Activated naive CD4-positive, alpha-beta T cell treated with anti-CD3 and anti-CD28 coated beads, Interleukin-2, amount 50 U/mL, for 72 hours (primary cell): Measurements from ENCODE around the gene DEAF1. TPM values are rescaled to one million over a fixed set of nuclear protein-coding genes. Genes with fewer than 3 reads are reported as not detected.
"Not testable (repeated sequence)": the region's sequence is repeated elsewhere in the genome, so short reads cannot be mapped to it uniquely, and the experiment has no call there.

Experiments used
- ATAC-seq, 2 donors: fragments of 150-1000 bp; cut with Tn5 transposase; 2 replicates each; pipeline ENCODE4 v1.10.0; 2021; ENCODE audit warnings: mild to moderate bottlenecking in 2 of 2, moderate library complexity in 2 of 2
- DNase-seq, 2 donors: peaks; one replicate each; pipeline ENCODE4 v3.0.0; 2021 to 2022; ENCODE audit warnings: low spot score in 2 of 2
- H3K27ac Mint-ChIP-seq, 2 donors: one replicate each; pipeline ENCODE4 v1.8.0; 2022; ENCODE audit warnings: mild to moderate bottlenecking in 2 of 2, mixed read lengths in 2 of 2
- H3K36me3 Mint-ChIP-seq, 2 donors: one replicate each; pipeline ENCODE4 v1.8.0; 2022; ENCODE audit warnings: mixed read lengths in 2 of 2
- H3K9me3 Mint-ChIP-seq, 2 donors: one replicate each; pipeline ENCODE4 v1.8.0; 2022; ENCODE audit warnings: mixed read lengths in 2 of 2
- total RNA-seq, 2 donors: library from RNA; stranded (reverse); gene quantifications; one replicate each; pipeline ENCODE4 v1.2.3, GENCODE V29; 2022

The DEAF1 gene, protein sequence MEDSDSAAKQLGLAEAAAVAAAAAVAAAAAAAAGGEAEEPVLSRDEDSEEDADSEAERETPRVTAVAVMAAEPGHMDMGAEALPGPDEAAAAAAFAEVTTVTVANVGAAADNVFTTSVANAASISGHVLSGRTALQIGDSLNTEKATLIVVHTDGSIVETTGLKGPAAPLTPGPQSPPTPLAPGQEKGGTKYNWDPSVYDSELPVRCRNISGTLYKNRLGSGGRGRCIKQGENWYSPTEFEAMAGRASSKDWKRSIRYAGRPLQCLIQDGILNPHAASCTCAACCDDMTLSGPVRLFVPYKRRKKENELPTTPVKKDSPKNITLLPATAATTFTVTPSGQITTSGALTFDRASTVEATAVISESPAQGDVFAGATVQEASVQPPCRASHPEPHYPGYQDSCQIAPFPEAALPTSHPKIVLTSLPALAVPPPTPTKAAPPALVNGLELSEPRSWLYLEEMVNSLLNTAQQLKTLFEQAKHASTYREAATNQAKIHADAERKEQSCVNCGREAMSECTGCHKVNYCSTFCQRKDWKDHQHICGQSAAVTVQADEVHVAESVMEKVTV
- 10 to 100 TPM; 50.9 to 63.5 TPM for total RNA-seq

DNA sequence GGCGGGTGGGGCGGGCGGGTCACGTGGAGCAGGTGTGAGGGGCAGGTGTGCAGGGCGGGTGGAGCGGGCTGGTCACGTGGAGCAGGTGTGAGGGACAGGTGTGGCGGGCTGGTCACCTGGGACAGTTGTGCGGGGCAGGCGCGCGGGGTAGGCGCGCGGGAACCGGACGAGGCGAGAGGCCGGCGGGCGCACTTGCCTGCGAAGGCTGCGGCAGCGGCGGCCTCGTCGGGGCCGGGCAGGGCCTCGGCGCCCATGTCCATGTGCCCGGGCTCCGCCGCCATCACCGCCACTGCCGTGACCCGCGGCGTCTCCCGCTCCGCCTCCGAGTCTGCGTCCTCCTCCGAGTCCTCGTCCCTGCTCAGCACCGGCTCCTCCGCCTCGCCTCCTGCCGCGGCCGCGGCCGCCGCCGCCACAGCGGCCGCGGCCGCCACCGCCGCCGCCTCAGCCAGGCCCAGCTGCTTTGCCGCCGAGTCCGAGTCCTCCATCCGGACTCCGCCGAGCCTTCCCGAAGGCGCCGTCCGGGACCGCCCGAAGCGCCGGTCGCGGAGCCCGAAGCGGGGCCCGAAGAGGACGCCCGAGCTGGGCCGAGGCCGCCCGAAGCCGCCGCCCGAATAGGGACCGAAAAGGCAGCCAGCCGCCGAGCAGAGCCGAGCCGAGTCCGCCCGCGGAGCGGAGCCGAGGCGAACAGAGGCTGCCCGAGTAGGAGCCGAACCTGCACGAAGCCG lies at the start of gene DEAF1:
DEAF1 (minus strand) TSS at position 660 of the 725 bp plus-strand sequence; CDS start at position 485, 175 bp downstream.
- H3K36me3 Mint-ChIP-seq, result peaks cover 7 to 11% of the 10 kb centered on the region in 2 donors
- peak within 1 kb of the TSS; percentile 96 for H3K27ac Mint-ChIP-seq
- peak in 1 of 2 donors; percentile 84 for ATAC-seq
- DNase-seq, result peak; percentile 94 to 99
- no peaks in the 10 kb centered on the region for H3K9me3 Mint-ChIP-seq

DNA sequence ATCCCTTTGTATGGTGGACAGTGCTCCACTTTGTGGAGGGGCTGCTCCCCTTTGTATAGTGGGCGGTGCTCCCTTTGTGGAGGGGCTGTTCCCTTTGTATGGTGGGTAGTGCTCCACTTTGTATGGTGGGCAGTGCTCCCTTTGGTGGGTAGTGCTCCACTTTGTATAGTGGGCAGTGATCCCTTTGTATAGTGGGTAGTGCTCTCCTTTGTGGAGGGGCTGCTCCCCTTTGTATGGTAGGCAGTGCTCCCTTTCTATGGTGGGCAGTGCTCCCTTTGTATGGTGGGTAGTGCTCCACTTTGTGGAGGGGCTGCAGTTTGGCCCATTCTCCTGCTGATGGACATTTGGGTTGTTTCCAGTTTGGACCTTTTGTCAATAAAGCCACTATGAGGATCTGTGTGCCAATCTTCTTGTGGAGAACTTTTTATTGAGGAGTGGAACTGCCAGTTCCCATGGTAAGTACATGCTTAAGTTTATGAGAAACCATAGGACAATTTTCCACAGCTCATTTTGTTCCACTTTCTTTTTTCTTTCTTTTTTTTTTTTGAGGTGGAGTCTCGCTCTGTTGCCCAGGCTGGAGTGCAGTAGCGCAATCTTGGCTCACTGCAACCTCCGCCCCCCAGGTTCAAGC lies 47.7 kb upstream of the DEAF1 start:
- no peak for ATAC-seq
- H3K36me3 Mint-ChIP-seq, result no peaks in the 10 kb centered on the region
- no peak for DNase-seq
- no peaks in the 10 kb centered on the region for H3K9me3 Mint-ChIP-seq
- H3K27ac Mint-ChIP-seq, result no peak overlapping the region

DNA sequence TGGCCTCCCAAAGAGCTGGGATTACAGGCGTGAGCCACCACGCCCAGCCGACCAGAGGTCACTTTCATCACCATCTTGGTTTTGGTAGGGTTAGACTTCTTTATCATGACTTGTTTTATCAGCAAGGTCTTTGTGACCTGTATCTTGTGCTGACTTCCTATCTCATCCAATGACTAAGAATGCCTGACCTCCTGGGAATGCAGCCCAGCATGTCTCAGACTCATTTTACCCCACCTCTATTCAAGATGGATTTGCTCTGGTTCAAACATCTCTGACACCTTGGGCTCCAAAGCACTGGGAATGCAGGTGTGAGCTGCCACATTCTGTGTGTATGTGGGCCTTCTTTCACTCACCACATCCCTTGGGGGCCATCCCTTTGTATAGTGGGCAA lies 47.1 kb upstream of the DEAF1 start:
- no peaks in the 10 kb centered on the region for H3K9me3 Mint-ChIP-seq
- H3K27ac Mint-ChIP-seq, result no peak overlapping the region
- DNase-seq, result no peak
- ATAC-seq, result no peak
- H3K36me3 Mint-ChIP-seq, result no peaks in the 10 kb centered on the region

DNA sequence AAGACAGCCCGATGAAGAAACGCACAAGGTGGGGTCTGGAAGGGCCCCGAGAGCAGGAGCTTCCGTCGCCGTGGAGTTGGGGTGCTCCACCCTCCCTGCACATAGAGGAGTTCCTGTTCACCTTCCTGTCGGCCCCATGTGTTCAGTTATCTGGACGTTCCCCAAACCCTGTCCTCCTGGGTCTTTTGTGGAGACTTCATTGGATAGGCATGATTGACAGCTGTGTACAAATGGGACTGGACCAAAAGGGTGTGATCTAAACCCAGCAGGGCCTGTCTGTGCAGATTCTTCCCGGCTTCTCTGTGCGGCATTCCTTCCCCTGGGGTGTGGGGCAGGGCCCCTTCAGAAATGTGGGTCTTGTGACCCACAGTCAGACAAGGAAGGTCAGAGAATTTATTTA lies 42.9 kb upstream of the DEAF1 start:
- ATAC-seq, result peak; percentile 34 to 51

DNA sequence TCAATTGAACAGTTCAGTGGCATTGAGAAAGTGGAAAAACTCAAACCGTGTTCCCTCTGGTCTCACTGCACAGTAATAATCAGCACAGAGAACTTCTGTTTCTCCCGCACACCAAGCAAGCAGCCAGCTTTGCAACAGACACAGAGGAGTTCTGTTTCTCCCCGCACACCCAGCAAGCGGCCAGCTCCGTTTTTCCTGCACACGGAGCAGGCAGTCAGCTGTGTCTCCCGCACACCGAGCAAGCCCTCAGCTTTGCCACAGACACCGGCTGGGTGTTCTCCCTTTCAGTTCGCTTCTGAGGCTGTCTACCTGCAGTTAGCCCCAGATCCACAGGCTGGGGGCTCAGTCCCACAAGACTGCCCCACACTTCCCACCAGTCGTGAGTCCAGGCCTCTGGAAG lies 42.3 kb upstream of the DEAF1 start:
- ATAC-seq, result peak; percentile 47 to 50
- peak overlapping the region in 1 of 2 donors; percentile 47 for H3K27ac Mint-ChIP-seq
- H3K9me3 Mint-ChIP-seq, result no peaks in the 10 kb centered on the region
- H3K36me3 Mint-ChIP-seq, result no peaks in the 10 kb centered on the region
- no peak for DNase-seq

More for the DNA sequence above, 42.9 kb upstream of the DEAF1 start:
- H3K36me3 Mint-ChIP-seq, H3K9me3 Mint-ChIP-seq, DNase-seq, H3K27ac Mint-ChIP-seq: not testable (repeated sequence)

DNA sequence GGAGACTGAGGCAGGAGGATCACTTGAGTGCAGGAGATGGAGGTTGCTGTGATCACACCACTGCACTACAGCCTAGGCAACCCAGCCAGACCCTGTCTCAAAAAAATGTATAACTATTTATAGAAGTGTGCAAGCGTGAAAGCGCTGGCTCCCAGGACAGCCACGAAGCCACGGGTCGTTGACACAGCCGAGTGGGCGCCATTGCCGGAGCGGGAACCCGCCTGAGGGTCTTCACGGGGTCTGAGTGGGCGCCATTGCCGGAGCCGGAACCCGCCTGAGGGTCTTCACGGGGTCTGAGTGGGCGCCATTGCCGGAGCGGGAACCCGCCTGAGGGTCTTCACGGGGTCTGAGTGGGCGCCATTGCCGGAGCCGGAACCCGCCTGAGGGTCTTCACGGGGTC lies 39.5 kb upstream of the DEAF1 start:
- H3K36me3 Mint-ChIP-seq, H3K9me3 Mint-ChIP-seq, H3K27ac Mint-ChIP-seq, ATAC-seq, DNase-seq: not testable (repeated sequence)

DNA sequence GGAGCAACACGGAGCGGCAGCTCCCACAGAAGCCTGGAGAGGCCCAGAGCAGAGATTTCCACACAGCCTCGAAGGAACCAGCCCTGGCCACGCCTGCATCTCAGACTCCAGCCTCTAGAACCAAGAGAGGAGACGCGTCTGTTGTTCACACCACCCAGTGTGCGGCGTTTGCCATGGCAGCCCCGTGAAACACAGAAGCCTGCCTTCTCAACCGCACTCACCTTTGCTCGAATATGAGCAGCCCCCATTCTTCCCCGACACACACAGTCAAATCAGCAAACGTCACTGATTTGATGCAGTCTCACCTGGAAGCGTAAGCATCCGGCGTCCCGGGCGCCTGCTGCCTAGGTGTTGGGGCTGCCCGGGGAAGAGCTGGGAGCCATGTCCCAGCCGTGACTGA lies 38.0 kb upstream of the DEAF1 start:
- ATAC-seq (no peak), DNase-seq (no peak)
- H3K27ac Mint-ChIP-seq, result no peak overlapping the region
- no peaks in the 10 kb centered on the region for H3K36me3 Mint-ChIP-seq
- no peaks in the 10 kb centered on the region for H3K9me3 Mint-ChIP-seq

DNA sequence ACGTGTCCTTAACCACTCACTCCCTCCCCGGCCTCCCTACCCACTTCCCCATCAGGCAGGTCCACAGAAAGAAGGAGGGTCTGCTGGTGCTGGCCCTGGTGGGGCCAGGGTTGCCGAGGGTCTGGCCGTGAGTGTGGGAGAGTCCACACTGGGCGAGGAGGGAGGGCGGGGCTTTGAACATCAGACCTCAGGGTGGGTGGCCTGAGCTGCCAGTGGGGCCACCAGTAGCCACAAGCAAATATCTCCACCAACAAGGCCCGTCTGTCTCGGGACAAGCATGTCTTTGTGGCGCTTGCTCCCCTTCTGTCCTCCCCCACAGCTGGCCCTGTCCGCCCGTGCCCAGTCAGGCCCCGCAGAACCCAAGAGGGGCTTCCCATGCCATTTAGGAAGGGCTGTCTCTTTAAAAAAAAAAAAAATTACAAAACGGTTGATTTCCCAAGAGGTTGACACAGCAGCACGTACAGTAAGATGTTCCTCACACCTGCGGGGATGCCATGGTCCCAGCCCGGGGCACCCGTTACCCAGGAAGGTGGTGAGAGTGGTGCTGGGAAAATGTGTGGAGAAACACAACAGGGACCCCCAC lies 34.6 kb upstream of the DEAF1 start:
- no peak for ATAC-seq
- H3K27ac Mint-ChIP-seq, result no peak overlapping the region

DNA sequence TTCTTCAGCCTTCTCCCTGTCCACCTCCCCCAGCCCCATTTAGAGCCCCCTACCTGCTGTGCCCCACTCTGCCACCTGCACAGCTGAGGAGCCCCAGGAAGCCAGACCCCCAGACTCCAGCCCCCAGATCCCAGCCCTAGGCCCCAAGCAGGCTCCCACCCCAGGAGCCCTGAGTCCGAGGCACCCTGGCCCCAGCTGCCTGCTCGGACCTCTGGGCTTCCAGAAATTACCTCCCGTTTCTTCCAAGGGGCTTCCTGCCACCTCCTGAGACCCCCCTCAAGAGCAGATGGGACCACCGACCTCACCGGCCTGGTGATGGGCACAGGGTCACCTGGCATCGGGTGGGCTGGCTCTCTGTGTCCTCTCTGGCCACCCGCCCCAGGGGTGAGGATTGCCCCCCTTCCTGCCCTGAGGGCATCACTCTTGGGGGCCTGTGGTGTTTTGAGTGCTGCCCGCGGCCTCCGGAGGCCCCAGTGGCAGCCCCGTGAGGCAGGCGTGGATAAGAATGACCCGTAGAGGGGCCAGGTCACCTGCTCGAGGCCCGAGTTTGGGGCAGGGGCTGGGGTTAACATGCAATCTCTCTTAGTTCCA lies 34.0 kb upstream of the DEAF1 start:
- Mint-ChIP-seq H3K36me3 (no peaks in the 10 kb centered on the region), H3K27ac (no peak overlapping the region), H3K9me3 (no peaks in the 10 kb centered on the region)
- ATAC-seq (no peak), DNase-seq (no peak)

More for the DNA sequence above, 34.6 kb upstream of the DEAF1 start:
- DNase-seq, result no peak
- H3K9me3 Mint-ChIP-seq, result no peaks in the 10 kb centered on the region
- H3K36me3 Mint-ChIP-seq, result no peaks in the 10 kb centered on the region

DNA sequence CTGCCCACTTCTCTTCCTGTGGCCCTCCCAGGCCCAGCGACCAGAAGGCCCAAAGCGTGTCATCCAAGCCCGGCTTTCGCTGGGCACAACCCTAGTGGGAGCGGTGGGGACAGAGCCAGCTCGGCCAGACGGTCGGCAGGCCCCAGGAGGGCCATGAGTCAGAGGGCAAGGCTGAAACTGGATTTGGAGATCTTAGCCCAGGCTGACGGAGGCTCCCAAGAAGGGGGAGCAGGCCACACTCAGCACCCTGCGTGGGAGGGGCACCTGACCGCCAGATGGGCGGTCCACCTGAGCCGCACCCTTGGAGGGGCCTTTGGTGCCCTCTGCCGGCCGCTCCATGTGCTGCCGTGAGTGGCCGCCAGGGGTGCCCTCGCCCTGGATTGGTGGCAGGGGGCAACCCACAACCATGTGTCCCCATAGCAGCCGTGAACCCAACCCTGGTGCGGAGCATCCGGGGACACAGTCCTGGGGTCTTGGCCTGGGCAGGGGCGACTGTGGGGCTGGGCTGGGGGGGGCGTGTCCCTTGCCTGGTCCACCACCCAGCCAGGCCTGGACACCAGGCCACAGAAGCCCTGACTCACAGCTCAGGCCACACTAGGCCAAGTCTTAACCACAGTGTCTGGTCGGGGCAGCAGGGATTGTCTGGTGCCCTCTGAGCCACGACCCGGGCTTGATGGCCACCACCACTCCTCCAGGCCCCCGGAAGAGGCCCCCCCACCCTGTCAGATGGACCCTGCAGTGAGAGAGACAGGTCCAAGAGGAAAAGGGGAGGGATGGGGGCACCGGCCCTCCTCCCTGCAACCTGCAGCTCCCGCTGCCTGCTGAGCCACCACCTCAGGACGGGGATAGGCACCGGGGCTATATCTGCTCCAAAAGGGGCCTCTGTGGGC lies 33.1 kb upstream of the DEAF1 start:
- ATAC-seq, result peak; percentile 78 to 83
- peak; percentile 88 to 91 for DNase-seq
- Mint-ChIP-seq H3K9me3 (no peaks in the 10 kb centered on the region), H3K27ac (no peak overlapping the region), H3K36me3 (no peaks in the 10 kb centered on the region)

DNA sequence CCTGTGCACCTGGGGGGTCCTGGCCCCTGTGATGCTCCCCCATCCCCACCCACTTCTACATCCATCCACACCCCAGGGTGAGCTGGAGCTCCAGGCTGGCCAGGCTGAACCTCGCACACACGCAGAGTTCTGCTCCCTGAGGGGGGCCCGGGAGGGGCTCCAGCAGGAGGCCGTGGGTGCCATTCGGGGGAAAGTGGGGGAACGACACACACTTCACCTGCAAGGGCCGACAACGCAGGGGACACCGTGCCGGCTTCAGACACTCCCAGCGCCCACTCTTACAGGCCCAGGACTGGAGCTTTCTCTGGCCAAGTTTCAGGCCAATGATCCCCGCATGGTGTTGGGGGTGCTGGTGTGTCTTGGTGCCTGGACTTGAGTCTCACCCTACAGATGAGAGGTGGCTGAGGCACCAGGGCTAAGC lies 32.3 kb upstream of the DEAF1 start:
- H3K27ac Mint-ChIP-seq, result no peak overlapping the region
- DNase-seq (no peak), ATAC-seq (no peak)
- no peaks in the 10 kb centered on the region for H3K36me3 Mint-ChIP-seq
- no peaks in the 10 kb centered on the region for H3K9me3 Mint-ChIP-seq

DNA sequence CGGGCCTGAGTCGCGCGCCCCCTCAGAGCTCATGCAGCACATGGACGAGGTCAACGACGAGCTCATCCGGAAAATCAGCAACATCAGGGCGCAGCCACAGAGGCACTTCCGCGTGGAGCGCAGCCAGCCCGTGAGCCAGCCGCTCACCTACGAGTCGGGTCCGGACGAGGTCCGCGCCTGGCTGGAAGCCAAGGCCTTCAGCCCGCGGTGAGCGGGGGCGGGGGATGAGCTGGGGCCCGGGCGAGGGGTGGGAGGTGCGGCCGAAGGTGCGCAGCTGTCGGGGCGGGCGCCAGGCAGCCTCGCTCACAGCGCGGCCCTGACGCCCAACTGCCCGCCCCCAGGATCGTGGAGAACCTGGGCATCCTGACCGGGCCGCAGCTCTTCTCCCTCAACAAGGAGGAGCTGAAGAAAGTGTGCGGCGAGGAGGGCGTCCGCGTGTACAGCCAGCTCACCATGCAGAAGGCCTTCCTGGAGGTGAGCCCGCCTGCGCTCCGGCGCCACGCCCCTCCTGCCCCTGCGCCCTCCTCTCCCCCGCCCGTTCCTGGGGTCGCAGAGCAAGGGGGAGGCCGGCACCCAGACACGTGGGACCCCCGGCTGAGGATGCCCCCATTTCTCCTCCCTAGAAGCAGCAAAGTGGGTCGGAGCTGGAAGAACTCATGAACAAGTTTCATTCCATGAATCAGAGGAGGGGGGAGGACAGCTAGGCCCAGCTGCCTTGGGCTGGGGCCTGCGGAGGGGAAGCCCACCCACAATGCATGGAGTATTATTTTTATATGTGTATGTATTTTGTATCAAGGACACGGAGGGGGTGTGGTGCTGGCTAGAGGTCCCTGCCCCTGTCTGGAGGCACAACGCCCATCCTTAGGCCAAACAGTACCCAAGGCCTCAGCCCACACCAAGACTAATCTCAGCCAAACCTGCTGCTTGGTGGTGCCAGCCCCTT lies 31.5 kb upstream of the DEAF1 start:
- peak; percentile 45 to 65 for ATAC-seq
- Mint-ChIP-seq H3K9me3 (no peaks in the 10 kb centered on the region), H3K27ac (peak overlapping the region in 1 of 2 donors; percentile 50), H3K36me3 (no peaks in the 10 kb centered on the region)
- peak; percentile 53 to 78 for DNase-seq

DNA sequence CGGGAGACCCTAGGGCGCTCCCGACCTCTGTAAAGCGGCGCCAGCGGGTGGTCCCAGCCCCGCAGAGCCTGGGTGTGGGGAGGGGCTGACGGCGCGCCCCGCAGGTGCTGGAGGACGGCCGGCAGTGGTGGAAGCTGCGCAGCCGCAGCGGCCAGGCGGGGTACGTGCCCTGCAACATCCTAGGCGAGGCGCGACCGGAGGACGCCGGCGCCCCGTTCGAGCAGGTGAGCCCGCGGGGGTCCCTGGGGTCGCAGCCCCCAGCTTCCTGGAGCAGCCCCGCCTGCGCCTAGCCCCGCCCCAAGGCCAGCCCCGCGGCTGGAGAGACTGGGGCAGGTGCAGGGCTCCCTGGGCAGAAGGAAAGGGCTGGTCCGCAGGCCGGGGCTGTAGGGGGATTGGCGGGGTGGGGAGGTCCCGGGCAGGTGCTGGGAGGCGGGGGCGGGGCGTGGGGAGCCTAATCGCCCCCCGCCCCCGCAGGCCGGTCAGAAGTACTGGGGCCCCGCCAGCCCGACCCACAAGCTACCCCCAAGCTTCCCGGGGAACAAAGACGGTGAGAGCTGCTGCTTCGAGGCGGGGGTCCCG lies 30.7 kb upstream of the DEAF1 start:
- ATAC-seq (peak in 1 of 2 donors; percentile 19), DNase-seq (peak in 1 of 2 donors; percentile 21)
- Mint-ChIP-seq H3K36me3 (no peaks in the 10 kb centered on the region), H3K27ac (no peak overlapping the region), H3K9me3 (no peaks in the 10 kb centered on the region)

DNA sequence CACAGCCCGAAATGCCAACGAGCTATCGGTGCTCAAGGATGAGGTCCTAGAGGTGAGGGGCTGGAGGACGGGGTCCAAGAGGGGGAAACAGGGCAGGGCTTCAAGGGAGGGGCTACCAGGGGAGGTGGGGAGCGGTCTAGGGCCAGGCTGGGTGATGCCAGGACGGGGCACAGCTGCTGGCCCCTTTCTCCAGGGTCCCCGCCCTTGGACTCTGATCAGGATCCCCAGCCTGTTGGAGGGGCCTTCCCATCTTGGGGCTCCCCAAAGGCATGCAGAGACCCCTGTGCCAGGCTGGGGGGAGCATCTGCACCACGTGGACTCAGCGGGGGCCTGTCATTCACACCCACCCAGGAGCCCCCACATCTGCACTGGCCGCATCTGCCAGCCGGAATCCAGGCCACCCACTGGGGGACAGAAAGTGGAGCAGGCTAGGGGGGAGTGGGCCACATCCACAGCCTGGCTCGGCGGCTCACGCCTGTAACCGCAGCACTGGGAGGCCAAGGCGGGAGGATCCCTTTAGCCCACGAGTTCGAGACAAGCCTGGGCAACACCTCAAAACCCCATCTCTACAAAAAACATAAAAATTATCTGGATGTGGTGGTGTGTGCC lies 29.9 kb upstream of the DEAF1 start:
- no peaks in the 10 kb centered on the region for H3K9me3 Mint-ChIP-seq
- H3K27ac Mint-ChIP-seq, result no peak overlapping the region
- ATAC-seq, result no peak

More for the DNA sequence above, 29.9 kb upstream of the DEAF1 start:
- no peak for DNase-seq
- no peaks in the 10 kb centered on the region for H3K36me3 Mint-ChIP-seq
